CD4-positive, alpha-beta T cell treated with Interleukin-6 for 4 hours (primary cell): Measurements from ENCODE around the gene PDZRN3.

Experiments used
- DNase-seq: peaks from one replicate; pipeline ENCODE4 v3.0.0-alpha.2; 2020; ENCODE audit warnings: mixed read lengths

The PDZRN3 gene

DNA sequence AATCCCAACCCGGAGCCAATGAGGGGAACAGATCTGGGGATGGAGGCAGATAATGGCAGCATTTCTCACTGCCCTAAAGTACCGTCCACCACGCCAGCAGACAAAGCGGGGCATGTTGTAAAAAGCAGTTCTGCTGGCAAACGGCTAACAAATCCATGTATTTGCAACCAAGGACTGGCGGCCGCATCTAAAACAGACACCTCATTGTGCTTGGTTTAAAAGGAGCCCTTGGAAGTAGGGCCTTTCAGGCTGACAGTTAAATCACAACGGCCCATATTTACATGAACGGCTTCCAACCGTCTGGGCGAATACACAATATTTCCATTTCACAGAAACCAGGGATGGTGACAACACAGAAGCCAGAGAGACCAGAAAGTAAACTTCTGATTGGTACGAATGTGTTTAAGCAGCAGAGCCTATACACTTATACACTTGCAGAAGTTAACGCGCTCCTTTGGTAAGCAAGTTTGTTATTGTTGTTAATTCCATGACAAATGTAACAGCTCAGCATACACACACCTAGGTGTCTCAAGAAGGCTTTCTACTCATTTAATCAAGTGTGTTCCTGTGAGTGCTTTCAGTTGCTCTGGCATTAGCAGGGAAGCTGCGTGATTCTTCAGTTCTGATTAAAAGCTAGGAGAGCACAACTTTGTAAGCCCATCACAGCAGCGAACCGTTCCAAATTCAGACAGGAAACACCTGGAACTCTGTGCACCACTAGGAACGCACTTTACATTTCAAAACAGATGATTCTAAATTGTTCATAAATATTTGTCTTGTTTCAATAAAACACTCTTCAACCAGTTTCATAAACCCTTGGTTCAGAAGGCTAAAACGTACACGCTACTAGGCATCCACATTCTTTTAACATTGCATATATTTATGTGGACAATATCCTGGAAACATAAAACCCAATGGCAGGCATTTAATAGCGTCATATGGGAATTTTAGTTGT lies 112.9 kb downstream of the PDZRN3 start:
- DNase-seq, result no peak

DNA sequence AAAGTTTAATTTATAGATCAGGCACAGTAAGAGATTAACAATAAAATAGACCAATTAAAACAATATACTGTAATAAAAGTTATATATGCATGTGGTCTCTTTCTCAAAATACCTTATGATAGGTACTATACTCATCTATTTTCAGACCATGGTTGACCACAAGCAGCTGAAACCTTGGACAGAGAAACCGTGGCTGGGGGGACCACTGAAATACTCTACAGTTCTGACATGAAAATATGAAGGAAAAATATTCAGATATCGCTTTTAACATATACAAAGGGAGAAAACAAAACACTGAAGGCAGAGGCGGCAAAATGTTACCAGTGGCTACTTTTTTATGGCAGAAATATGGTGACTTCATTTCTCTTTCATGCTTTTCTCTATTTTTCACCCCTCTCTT lies 114.0 kb downstream of the PDZRN3 start:
- no peak for DNase-seq

DNA sequence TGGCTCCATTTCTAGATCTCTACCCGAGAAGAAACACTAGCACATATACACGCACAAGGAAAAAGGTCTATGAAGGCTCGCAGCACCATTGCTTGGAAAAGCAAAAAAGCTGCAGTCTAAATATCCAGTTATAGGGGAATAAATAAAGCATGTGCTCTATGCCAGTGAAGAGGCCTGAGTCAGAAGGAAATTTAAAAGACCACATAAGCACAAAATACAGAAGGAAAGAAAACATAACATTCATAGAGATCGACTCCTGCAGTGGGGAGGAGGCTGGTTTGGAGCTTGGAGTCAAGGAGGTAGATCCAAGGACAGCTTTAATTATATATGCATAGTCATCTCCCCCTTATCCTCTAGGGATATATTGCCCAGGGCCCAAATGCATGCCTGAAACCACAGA lies 114.4 kb downstream of the PDZRN3 start:
- no peak for DNase-seq

- DNase-seq, result no peak
Measured at GRCh38 chr3:73509816-73510215, 114.9 kb downstream of the PDZRN3 start.

- DNase-seq, result no peak
Measured at GRCh38 chr3:73509066-73509465, 115.7 kb downstream of the PDZRN3 start.

DNA sequence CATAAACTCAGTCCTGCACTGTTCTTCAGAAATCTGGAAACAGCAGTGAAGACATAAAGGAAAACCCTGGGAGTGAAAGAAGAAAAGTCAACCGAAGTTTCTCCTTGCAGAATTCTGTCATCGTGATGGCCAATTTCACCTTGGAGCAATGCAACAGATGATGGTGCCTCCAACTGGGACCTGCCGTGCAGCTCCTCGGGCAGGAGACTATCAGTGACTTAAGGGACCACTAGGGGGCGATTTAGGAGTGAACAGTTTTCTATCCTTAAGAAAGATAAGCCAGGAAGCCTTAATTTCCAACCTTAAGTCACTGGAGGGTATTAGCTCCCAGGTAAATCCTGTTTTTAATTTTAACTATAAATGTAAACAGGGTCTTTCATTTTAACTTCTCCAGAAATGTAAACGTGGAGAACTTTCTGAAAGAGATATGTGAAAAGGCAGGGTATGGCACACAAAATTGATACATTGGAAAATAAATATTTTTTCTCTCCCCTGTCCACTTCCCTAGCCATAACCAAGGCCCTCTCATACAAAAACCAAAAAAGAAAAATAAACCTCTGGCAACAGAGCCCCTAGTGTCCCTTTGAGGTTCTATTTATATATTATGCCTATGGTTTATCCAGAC lies 116.3 kb downstream of the PDZRN3 start:
- DNase-seq, result peak; percentile 13

- no peak for DNase-seq
Measured at GRCh38 chr3:73504852-73505251, 119.9 kb downstream of the PDZRN3 start.

GRCh38 chr3:73504239-73504638 lies 120.5 kb downstream of the PDZRN3 start:
- no peak for DNase-seq

DNA sequence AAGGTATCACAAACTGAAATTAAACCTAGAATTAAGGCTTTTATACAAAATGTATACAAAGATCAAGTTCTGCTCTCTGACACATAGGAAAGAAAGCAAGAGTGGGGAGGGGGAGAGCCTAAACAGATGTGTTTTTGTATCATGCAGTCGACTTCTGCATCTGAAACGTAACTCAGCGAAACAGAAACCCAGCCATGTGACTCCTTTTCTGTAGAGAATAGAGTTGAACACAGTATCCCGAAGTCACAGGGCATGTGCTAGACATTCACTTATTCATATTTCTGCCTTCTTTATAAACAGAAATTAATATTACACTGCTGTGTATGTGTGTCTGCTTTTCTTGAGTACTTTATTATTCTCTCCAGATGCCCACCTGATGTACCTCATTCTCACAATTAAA lies 121.0 kb downstream of the PDZRN3 start:
- no peak for DNase-seq

GRCh38 chr3:73502609-73503583 lies 121.8 kb downstream of the PDZRN3 start:
- peak; percentile 53 for DNase-seq

DNA sequence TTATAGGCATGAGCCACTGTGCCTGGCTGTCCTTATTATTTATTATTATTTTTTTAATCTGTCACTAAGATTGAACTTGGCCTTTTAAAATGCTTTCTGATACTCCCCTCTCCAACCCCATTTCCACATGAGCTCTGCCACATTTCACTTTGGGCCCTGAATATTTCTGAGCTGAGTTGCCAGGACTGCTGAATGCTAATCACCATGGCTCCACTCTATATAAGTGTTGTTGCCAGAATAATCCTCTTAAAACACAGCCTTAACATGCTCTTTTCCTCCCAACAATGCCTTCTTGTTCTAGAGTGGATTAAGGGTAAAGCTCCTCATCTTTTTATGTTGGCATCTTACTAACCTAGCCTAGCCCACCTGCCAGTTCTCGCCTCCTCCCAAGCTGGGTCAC lies 124.4 kb downstream of the PDZRN3 start:
- DNase-seq, result no peak

DNA sequence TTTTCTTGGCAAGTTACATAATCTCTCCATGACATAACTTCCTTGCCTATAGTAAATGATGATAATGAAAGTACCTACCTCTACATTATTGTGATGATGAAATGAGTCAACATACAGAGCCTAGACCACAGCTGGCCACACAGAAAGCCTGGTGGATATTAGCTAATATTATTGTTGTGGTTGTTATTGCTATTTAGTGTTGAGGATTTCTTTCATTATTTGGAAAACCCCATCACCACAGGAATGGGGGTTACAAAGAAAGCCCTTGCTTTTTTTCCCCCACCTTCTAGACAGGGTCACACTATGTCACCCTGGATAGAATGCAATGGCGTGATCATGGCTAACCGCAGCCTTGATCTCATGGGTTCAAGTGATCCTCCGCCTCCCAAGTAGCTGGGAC lies 125.0 kb downstream of the PDZRN3 start:
- no peak for DNase-seq

DNA sequence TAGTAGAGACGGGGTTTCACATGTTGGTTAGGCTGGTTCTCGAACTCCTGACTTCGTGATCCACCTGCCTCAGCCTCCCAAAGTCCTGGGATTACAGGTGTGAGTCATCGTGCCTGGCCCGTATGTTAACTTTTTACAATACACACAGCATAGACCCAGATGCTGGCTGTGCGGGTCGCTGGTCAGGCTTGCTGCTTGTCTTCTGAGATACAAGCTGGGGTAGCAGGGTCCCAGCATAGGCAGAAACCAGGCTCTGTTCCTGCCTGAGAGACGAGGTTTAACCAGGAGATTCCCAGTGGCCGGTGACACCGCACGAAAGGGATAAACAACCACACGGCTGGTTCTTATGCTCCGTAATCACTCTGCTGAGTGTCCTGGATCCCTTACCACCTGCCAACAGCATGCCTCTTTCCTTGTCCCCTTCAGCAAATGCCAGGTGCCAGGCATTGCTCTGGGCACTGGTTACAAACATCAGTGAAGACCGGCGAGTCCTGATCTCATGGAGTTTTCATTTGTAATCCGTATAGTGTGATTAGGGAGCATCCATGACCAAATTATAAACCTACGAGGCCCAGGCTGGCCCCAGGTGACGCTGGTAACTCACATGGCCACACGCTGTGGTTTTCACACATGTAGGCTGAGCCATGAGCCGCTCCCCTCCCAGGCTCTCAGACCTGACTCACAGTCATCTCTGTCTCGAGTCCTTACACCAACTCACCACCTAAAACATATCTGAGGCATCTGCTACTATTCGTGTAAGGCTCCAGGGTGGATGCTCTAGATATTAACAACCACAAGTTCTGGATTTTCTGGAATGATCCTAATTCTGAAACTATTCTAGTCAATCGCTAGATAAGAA lies 125.7 kb downstream of the PDZRN3 start:
- no peak for DNase-seq

DNA sequence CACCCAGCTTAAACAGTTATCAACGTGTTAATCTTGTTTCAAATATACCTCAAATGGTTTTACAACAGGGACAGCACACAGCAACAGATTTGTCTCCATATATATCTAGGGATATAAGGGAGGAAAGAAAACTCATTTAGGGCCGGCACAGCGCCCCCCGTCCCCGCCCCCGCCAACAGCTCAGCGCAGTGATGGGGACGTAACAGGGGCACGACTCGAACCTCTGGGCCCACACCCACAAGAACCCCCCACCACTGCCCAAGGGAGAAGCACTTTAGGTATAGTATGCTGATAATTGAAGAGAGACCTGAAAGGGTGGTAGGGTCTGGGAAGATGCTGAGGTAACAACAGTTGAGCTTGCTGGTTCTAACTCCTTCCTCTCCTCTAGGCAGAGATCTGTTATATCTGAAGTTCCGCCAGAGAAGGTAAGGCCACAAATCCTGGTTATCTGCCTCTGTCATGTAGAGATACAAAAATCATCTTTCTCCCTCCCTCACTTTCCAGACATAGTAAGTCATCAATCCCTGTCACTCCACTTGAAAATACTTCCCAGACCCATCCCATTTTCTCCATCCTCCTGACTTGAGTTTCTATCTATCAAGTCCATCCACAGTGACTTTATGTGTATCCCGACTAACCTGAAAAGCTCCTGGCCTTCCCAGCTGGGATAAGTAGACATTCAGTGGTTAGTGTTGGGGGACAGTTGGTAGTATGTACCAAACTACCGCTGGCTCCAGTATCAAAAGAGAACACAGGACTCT lies 126.9 kb downstream of the PDZRN3 start:
- no peak for DNase-seq

DNA sequence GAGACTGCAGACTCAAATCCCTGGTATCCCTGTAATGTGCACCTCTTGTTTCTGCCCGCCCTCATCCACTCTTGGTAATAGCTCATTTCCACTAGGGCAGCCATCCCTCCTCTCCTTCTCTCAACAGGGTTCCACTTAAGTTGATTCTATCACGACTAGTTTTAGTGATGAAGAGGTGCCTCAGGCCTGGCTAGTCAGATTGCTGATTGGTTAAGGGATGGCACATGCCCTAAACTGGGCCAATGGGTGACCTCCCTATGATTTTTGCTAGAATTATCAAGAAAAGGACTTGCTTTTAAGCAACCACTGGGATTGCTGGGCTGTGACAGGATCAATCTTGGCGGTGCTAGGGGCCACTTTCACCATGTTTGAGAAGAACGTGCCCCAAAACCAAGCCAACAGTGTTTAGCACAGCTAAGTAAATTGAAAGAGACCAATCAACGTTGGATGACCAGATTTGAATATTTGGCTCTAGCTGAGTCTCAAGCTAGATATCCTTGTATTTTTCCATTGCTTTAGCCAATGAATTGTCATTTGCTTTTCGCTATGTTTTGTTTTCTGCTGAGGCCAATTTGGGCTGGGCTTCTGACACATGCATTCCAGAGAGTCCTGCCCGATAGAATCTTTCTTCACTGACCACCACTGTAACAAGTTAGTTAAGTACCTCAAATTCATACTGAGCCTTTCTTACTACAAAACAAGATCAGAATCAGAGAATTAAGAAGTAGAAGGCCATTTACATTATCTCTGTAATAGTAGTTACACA lies 131.0 kb downstream of the PDZRN3 start:
- no peak for DNase-seq

- no peak for DNase-seq
Measured at GRCh38 chr3:73492186-73492585, 132.6 kb downstream of the PDZRN3 start.

DNA sequence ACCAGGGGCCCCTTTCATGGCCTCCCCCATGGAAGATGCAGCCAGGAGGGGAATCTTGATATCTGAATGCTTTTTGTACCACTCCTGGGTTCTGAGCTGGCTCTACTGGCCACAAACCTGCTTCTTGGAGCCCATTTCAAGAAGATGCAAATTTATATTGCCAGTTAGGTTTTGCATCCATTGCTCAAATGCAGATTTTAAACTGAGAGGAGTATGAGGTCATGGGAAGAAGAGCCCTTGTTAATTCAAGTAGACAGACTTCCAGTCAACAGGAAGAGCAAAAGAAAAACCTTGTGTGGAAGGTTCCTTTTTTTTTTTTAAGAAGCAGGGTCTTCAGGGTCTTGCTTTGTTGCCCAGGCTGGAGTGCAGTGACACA lies 133.5 kb downstream of the PDZRN3 start:
- DNase-seq, result no peak

- no peak for DNase-seq
Measured at GRCh38 chr3:73490453-73491286, 134.1 kb downstream of the PDZRN3 start.

GRCh38 chr3:73485877-73486330 lies 138.8 kb downstream of the PDZRN3 start:
- no peak for DNase-seq
